DMS53 treated with DMSO at 0.1 percent for 48 hours (cell line): Measurements from ENCODE around the gene BANP.

Experiments used
- DNase-seq: peaks from one replicate; lab custom pipeline; 2025; ENCODE audit not compliant: unreplicated experiment; lab: John Stamatoyannopoulos, UW

Gene BANP

DNA sequence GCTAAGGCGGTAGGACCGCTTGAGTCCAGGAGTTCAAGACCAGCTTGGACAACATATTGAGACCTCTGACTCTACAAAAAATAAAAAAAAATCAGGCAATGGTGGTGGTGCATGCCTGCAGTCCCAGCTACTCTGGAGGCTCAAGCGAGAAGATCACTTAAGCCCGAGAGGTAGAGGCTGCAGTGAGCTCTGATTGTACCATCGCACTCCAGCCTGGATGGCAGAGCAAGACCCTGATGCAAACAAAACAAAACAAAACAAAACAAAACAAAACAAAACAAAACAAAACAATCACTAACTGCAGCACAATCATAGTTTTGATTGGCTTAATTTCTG lies 2.5 kb upstream of the BANP start:
- no peak for DNase-seq

DNA sequence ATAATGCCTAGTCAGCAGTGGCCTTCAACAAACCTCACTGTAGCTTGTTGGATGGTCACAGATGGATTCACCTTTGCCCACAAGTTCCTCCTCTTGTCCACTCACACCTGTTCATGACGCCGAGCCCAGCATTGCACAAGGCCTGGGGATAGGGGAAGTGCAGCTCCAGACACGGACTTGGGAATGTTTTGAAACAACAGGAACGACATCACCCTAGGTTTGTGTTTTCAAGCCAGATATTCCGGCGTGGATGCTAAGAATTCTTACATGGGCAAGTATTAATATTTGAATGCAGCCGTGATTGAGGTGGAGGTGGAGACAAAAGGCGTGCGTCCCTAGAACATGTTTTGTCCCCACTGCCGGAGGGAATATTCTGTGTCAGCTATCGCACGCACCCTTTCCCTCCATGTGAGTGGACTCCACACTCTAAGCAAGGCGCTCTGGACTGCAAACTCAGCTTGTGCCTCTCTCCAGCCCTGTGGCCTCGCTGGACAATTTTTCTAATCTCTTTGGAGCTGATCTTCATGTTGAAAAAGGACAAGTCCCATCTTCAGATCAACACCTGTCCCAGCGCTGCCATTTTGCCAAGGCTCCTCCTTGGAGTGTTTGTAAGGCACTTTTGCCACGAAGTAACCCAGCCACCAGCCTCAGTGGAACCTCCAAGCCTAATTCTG lies 2.0 kb upstream of the BANP start:
- no peak for DNase-seq

DNA sequence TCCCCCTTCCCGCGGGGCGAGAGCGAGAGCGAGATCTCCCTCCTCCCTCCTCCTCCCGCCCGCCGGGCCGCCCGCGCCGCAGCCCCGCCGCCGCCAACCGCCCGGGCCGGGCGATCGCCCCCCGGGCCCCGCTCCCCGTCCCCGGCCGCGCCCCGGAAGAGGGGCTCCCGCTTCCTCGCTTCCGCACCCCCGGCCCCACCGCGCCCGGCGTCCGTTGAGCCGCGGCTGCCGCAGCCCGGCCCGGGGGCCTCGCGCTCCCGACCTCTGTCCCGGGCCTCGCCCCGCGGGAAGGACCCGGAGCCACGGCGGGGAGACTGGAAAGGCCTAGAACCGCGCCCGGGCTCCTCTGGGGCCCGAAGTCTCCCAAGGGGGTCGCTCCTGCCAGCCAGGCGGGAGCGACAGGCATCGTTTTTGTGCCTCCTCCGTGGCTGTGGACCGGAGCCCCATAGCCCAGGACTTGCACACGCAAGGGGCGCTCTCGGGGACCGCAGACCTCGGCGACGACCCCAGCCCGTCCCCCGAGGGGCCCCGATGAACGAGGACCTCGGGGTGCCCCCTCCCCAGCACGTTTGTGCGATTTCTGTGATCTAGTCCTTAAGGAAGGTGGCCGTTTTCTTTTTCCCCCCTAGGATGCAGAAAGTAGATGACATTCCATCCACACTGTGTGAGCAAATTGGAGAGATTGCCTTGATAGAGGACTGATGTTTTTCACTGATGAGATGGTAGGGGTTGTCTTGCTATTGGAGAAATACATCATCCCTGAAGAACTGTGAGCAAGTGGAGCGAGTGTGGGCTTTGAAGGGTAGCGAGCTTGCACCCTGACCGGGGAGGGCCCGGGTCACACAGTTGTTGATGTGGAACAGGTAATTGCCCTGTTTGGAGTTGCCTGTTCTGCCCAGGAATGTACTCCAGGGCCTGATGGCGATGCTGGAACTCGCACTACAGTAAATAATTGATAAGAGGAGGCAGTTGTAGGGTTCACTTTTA lies 611 bp downstream of the BANP start:
- DNase-seq, result no peak

DNA sequence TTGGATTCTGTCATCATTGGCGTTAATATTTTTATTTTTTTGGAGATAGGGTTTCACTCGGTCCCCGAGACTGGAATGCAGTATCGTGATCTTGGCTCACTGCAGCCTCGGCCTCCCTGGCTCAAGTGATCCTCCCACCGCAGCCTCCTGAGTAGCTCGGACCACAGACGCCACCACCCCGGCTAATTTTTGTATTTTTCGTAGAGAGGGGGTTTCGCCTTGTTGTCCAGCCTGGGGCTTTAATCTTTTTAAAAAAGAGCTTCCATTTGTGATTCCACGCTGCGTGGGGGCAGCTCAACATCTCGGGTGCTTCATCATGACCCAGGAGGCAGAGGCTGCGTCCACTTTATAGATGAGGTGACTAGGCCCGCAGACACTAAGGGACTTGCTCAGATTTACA lies 1.5 kb downstream of the BANP start:
- no peak for DNase-seq

DNA sequence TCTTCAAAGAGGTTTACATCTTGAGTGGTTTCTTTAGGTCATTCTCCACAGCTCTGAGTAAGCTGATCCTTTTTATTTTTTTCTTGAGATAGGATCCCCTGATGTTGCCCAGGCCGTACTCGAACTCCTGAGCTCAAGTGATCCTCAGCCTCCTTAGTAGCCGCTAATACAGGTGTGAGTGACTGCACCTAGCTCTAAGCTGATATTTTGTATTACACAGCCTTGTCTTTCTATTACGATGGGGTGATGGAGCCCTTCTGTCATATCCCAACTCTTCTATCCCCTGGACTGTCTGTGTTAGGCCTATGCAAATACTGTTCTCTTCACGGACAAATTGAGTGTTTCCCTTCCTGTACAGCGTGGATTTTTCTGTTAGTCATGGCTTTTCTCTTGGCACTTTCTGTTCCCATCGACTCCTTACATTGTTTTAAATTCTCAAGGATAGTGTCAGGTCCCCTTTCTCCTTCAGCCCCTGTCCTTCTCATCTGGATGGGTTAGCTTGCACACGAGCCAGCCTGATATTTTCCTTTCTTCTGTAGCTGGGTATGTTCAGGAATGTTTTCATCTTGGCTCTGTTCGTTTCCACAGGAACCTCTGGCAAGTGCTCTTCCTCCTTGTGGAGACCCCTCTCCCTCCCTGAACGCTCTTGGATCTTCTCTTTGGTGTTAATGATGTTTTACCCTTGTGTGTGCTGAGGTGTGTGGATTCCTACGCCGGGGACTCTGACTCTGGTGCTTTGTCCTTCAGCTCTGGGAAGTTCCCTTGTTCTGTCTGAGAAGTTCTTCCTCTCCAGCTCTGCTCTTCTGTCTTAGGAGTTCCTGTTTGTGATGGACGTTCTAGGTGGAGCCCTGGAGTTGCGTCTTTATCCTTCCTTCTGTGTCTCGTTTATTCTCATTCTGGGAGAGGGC lies 2.3 kb downstream of the BANP start:
- no peak for DNase-seq

DNA sequence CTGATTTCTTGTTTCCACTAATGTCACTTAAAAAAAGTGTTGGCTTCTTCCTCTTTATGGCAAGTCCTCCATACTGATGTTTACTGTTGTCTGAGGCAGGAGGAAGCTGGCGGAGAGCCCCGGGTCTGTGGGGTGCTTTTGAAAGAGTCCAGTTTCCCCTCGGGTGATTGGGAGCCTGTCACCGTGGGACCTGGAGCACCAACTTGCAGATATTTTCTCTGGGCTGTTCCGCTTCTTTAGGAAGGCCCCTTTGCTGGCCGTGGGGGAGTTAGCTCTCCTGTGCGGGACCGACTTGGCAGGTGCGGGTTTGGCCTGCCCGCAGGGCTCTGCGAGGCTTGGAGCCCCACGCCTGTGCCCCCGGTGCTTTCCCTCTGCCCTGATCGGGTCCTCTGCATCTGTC lies 3.1 kb downstream of the BANP start:
- DNase-seq, result no peak

DNA sequence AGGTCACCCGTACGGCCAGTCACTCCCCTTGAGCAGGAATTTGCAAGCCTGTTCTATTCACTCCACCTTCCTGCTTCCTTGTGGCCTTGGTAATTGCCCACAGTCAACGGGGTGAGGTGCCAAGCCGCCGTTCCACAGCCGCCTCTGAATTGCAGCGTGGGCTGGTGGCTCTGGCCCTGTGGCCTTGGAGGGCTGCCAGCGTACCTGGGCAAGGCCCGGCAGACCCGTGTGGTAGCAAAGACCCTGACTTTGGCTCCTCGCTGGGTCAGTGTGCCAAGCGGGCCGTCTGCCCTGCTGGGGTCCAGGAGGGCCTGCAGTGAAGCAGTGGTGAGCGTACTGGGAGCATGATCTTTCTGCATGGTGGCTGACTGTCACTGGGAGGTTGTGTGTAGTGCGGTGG lies 3.6 kb downstream of the BANP start:
- no peak for DNase-seq

DNA sequence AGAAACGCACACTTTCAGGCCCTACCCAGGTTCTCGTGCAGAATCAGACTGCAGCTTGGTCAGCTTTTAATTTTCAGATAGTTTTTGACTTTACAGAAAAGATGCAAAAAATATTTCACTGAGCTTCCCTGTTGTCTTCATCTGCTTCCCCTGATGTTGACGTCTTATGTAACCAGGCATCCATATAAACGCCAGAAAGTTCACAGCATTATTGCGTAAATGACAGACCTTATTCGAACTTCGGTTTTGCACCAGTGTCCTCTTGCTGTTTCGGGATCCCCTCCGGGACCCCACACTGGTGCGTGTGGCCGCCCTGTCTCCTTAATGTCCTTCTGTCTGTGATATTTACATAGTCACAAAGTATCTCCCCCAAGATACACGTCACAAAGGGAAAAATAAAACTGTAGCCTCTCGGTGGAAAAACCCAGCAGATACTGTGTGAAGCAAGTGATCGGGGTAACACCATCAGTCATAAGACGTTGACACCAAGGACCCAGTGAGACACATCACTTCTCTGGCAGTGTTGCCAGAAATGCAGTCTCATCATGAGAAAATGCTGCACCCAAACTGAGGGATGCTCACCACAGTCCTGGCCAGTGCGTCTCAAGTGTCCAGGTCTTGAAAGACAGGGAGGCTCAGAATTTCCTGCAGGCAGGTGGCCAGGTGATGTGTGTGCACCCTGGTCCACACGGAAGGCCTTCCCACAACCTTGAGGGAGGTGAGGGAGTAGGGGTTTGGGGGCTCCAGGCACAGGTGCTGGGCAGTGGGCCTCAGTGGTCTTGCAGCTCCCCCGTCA lies 4.3 kb downstream of the BANP start:
- DNase-seq, result no peak

DNA sequence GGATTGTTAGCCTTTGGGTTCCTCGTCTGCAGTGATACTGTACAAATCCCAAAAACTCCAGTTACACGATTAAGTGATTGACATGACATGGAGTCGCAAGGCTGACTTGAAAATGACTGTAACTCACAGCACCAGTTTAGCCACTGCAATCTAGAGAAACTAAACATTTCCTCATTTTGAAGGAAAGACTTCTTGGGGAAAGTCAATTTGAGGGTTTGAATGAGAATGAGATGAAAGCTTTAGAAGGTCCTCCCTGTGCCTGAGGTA lies 4.8 kb downstream of the BANP start:
- no peak for DNase-seq

DNA sequence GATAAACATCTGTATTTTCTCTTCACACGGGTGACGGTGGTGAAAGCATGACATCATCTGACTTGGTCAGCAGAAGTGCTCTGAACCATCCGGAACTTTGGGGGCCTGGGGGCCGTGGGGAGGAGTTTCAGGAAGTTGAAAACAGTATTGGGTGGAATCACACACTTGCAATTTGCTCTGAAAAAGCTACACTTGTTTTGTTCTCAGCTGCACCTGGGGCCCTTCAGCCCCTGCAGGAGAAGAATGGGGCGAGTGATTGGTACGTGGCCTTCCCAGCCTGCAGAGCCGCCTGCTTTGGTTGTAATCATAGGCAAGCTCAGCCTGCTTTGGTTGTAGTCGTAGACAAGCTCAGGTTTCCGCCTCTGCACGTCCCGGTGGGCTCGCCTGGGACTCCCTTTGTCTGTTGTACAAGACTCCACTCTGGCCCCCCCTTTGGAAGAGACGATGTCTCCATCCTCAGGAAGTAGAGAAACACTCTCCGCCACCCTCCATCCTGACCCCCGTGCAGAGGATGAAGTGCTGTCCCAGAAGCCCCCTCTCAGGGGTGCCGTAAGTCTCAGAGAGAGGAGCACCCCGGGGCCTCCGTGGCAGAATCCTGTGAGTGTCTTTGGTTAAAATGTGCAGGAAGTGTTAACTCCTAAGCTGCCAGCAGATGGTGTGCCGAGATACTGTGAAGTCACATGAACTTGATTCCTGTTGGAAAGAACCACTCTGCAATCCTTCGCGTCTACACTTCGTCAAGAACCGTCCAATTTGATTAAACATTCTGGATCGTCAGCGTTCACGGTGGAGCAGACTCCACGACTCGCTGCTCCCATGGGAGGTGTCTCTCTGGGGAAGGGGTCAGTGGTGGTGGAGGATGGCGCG lies 5.4 kb downstream of the BANP start:
- no peak for DNase-seq

DNA sequence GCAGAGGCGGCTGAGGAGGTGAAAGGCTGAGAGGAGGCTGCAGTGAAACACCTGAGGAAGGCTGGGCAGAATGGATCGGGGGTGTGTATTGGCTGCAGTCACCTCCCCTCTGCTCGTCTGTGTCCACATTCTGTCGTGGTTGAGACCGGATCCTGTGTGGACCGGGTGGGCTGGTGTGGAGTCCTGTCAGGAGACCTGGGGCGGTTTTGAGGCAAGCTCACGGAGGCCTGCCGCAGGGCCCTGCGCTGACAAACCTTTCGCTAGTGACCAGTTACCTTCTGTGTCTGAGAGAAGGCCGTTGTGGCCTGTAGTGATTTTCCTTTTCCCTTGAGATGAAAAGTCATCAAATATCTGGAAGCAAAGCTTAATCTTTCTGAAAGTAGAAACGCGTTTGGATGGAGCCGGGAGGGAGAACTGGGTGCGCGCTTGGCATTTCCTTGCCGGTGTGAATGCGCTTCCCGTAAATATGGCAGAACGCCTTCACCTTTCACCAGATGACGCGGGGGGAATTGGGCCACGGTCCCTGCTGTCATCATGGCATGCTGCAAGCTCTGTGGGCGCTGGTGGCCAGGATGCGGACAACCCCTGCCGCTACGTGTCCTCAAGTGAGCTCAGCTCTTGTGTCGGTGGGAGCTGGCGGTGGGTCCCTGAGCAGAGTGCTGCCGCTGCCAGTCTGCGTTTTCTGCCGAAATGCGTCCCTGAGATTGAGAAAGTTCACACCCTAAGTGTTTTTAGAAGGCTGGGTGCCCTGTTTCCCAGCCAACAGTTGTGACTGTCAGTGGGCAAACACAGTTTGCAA lies 6.3 kb downstream of the BANP start:
- no peak for DNase-seq

DNA sequence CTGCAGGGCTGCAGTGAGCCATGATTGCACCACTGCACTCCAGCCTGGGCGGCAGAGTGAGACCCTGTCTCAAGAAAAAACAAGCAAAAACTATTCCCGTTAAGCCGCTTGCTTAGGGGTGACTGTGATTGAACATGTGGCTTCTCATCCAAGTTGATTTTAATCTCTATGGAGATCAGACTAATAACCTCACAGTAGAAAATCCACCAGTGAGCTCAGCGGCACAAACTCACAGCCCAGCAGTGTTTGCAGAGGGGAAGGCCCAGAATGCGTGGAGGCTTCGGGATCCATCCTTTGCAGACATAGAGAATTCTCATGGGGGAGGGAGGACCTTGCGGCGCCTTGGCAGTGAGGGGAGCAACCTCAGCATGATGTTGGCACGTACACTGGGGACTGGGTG lies 7.4 kb downstream of the BANP start:
- no peak for DNase-seq

DNA sequence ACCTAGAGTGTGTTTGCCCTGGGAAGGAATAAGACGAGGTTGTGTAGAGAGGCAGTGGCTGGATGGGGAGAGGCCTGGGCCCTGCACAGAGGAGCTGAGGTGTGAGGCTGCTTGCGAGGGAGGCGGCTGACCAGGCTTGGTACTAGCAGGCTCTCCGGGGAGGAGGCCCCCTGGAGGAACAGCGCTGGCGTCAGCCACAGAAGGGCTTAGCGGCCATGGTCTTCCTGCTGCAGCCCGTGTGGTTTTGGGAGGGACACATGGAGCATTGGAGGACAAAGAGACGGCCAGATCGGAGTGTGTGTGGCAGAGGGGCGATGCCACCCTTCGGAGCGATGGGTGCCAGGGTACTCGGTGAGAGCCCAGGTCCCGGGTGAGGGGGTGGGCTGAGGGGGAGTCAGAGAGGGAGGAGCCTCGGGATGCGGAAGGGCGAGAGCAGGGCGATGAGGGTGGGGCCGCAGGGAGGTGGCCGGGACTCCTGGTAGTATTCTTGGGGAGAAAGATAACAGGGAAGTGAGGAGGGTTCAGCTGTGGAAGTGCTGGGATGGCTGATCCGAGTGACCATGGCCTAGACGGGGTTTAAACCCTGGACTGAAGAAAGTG lies 8.3 kb downstream of the BANP start:
- no peak for DNase-seq

DNA sequence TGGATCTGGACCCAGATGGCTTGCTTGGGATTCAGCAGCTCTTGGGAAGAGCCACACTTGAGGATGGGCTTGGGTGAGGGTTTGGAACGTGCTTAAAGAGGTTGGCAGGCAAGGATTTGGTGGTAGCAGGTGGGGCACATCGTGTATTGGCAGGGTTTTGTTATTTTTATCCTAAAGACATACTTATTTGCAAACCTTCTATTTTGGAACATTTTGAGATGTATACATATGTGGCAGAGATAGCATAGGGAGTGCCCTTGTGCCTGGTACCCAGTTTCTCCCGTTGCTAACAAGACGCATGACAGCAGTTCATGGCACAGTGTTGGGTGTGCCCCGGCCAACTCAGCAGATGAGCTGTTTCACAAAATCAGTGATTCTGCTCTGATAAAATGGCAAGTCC lies 9.1 kb downstream of the BANP start:
- DNase-seq, result no peak

DNA sequence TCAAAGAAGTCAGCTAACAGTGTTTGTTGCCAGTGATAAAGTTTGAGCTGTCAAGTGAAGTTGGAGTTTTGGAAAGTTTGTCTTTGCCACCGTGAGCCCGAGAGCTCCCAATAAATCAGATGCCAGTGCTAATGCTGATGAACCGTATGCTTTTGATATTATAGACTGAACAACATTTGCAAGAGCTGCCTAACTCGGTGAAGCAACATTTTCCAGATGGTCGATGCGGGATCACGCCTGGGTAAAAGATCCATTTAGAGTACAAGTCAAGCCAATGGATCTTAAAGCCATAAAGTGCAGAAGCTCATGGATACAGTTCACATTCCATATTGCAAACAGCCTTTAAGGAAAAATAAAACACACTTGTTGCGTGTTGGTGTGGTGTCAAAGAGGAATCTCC lies 9.6 kb downstream of the BANP start:
- no peak for DNase-seq

DNA sequence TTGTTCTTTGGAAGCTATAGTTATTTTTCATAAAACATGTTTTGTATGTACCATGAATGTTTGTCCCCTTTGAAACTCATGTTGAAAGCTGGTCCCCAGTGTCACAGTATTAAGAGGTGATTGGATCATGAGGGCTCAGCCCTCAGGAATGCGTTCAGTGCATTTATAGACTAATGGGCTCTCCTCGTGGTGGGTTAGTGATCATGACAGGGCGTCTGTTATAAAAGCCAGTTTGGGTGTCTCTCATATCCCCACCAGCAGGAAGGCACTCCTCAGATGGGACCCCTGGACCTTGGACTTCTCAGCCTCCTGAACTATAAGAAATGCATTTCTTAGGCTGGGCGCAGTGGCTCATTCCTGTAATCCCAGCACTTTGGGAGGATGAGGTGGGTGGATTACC lies 10.4 kb downstream of the BANP start:
- no peak for DNase-seq

DNA sequence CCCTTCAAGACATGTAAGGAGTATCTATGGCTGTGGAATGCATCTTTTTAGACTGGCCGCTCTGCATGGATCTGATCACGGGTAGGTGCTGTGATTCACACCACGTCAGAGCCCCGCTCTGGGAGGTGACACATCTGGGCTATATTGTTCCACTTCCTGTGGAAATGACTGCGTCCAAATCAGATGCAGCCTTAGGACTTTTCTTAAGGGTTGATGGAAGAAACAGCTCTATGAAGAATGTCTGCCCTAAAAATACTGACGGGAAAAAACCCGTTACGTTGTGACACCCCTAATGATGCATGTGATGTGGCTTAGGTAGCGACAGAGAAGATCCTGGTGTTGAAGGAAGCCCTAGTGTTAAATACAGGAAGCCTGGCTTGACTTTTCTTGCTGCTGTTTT lies 12.2 kb downstream of the BANP start:
- no peak for DNase-seq

DNA sequence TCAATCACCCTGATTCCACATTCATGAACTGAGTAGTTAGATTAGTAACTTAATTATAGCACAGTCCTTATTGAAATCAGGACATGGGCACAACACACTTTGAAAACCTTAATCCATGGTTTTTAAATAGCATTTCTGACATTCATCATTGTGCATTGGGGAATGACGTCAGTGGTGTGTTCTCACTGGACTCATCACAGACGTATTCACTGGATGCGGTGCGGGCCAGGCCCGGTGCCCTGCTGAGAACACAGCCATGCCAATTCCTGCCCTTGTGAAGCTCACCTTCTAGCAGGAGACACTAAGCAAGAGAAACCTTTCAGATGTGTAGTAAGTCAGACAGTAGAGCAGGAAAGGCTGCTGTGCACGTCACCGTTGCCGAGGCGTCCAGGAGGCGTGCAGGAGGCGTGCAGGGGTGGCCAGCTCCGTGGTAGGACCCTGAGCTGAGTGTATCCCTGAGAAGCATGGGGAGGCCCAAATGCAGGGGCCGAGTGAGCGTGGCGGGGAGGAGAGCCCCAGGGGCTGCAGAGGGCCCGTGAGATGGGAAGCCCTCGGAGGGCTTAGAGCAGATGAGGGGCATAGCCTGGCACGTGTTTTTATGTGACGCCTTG lies 12.9 kb downstream of the BANP start:
- no peak for DNase-seq
